ENCODE data around the gene PNPLA8.

DNA sequence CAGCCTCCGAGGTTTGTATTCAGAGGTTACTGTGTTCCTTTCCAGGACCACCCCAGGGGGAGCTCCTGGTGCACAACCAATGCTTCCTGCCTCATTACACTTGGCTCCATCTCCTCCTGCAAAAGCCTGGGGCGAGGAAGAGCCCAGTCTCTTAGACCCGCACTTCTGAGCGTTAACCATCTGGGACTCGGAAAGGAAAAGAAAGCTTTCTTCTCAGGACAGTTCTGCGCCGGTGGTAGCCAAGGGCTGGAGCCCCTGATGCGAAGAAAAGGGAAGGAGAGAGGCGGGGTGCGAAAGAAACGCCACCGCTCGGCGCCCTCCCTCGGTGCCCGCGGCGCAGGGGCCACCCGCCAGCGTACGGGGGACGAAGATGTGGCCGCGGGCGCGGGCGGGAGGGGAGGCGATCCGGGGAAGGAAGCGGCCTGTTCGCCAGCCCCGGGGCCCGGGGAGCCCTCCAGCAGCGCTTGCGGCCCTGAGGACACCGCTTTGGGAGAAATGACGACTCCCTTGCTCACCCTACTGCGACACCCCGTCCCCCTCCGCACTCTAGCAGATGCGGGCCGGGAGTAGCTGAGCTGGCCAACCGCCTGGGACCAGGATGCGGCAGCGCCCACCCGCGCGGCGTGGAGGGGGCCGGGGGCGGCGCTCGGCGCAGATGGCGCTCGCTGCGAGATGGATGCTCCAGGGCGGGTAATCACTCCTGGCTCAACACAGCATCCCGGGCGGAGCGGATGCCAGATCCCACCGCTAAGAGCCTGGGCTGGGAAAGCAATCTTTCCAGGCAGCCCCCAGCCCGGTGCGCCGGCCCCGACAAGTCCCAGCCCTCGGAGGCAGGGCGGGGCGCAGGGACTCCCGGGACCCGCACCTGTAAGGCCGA is 71.0 kb downstream of the PNPLA8 start:
- TF ChIP-seq, protein P1, sequence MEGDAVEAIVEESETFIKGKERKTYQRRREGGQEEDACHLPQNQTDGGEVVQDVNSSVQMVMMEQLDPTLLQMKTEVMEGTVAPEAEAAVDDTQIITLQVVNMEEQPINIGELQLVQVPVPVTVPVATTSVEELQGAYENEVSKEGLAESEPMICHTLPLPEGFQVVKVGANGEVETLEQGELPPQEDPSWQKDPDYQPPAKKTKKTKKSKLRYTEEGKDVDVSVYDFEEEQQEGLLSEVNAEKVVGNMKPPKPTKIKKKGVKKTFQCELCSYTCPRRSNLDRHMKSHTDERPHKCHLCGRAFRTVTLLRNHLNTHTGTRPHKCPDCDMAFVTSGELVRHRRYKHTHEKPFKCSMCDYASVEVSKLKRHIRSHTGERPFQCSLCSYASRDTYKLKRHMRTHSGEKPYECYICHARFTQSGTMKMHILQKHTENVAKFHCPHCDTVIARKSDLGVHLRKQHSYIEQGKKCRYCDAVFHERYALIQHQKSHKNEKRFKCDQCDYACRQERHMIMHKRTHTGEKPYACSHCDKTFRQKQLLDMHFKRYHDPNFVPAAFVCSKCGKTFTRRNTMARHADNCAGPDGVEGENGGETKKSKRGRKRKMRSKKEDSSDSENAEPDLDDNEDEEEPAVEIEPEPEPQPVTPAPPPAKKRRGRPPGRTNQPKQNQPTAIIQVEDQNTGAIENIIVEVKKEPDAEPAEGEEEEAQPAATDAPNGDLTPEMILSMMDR (conservative IDR thresholded peaks at IDR 0.05; ENCODE audit: low read length): no peak
- TF ChIP-seq EZH2phosphoT487 (IDR thresholded peaks at IDR 0.05; ENCODE audit: borderline replicate concordance): no peak

All from Loucy (cell line).